ENCODE results near the gene CDKN1B.
A peak's percentile ranks its signal among the peaks of the same experiment; 100 is the strongest.
"Not testable (repeated sequence)": the region's sequence is repeated elsewhere in the genome, so short reads cannot be mapped to it uniquely, and the experiment has no call there.

Gene CDKN1B

GRCh38 chr12:12723681-12724420, 6.7 kb downstream of the CDKN1B start:
- peak in 1 of 2 donors; percentile 30 for DNase-seq (ENCODE audit: low read depth in 1 of 2, low spot score in 1 of 2)

GRCh38 chr12:12724421-12725085, 7.4 kb downstream of the CDKN1B start:
- peak in 1 of 2 donors; percentile 15 for DNase-seq (ENCODE audit: low read depth in 1 of 2, low spot score in 1 of 2)

- DNase-seq (ENCODE audit: low read depth in 1 of 2, low spot score in 1 of 2), result peak; percentile 79 to 90
Measured at GRCh38 chr12:12725086-12725955, 8.2 kb downstream of the CDKN1B start.

DNA sequence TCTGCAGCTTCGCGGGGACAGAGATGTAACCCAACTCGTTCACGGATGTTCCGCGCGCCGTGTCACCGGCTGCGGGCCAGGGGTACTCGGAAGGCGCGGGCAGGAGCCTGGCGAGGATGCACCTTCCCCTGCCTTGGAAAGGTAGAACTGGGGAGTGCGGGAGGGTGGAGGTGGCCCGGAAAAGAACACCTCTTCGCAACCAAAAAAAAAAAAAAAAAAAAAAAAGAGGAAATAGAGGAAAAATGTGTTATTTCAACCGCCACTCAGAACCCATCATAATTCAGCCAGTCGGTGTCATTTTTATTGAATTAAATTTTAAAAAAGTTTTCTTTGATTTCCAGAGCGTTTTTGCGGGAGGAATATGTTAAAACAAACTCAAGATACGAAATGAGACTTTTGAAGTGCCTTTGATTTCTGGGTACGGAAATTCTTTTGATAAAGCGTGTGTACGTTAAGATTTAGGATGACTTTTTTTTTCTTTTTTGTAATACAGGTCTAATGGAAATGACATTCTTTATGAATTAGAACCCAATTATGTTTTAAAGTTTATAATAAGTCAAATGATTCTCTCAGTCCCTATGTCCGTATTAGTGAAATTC, 8.9 kb downstream of the CDKN1B start:
- DNase-seq (ENCODE audit: low read depth in 1 of 2, low spot score in 1 of 2), result no peak

DNA sequence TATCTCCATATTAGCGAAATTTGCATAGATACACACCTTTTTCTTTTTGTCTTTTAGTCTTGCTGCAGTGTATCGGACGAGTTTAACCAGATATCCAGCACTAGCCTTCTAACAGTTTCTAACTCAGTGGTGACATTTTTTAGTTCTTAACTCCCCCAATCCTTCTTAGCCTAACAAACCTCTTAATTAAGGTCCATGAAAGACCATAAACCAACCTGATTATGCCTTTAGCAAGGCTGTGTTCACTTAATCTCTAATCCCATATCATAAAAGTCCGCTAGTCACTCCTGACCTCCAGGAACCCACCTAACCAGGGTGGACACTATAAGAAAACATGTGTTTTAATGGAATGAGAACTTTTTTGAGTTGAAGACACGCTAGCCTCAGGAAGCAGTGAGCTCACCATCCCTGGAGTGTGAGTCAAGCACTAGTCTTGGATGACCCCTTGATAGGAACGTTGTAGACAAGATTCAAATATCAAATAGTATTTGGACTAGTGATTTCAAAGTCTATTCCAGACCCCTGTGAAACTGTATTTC, 9.5 kb downstream of the CDKN1B start:
- no peak for DNase-seq (ENCODE audit: low read depth in 1 of 2, low spot score in 1 of 2)

DNA sequence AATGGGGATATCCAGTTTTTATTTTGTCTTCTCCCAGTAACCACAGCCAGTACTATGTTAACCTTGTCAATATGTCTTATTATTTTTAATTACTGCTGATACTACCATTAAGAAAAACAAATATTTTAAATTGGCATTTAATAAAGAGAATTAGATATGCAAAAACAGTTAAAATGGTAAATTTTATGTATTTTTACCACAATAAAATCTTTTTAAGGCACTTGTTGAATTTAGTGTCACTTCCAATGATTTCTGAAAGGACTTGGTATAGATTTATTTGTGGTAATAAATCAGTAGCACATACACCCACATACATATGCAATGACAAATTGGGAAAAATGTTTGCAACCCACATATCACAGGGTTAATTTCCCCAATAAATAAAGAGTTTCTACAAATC, 14.0 kb downstream of the CDKN1B start:
- no peak for DNase-seq (ENCODE audit: low read depth in 1 of 2, low spot score in 1 of 2)

- no peak for DNase-seq (ENCODE audit: low read depth in 1 of 2, low spot score in 1 of 2)
Measured at GRCh38 chr12:12731785-12732184, 14.6 kb downstream of the CDKN1B start.

DNA sequence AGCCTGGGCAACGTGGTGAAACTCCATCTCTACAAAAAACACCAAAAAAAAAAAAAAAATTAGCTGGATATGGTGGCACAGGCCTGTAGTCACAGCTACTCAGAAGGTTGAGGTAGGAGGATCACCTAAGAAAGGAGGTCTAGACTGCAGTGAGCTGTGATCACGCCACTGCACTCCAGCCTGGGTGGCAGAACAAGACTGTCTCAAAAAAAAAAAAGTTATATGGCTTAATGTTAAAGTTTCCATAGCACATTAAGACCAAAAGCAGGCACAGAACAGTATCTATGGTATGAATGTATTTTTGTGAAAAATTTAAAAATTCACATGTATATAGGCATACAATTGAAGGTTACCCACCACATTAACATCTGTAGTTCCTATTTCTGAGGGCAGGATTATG, 15.9 kb downstream of the CDKN1B start:
- no peak for DNase-seq (ENCODE audit: low read depth in 1 of 2, low spot score in 1 of 2)

DNA sequence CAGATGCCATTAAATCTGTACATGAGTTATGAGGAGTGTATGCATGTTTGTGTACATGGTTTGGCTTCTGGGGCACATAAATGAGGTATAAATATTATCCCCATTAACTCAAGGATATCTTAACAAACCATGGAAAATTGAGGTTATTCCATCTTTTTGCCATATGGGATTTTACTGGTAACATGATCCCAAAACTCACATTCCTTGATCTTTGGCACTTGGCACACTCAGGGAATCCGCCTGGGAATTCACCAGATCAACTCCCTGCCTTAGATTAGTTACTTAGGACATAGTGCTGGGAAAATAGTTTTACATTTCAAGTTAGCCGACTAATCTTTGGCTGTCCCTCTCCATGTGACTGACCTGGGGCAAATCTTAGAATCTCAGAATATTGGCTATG, 16.9 kb downstream of the CDKN1B start:
- DNase-seq (ENCODE audit: low read depth in 1 of 2, low spot score in 1 of 2), result no peak

GRCh38 chr12:12734561-12735071, 17.4 kb downstream of the CDKN1B start:
- DNase-seq (ENCODE audit: low read depth in 1 of 2, low spot score in 1 of 2), result no peak

DNA sequence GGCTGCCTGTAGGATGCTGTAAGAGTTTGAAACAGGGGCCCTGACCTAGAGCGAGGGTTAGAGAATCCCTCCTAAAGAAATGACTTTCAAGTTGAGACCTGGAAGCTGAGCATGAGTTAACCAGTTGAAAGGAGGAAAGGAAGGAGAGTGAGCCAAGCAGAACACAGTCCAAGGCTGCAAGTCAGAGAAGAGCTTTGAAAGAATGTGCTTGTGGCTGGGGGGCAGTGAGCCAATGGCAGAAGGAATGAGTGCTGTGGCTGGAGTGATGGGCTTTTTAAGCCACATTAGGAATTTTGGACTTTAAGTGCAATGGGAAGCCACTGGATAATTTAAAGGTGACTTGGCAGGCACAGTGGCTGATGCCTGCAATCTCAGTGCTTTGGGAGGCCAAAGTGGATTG, 18.1 kb downstream of the CDKN1B start:
- DNase-seq (ENCODE audit: low read depth in 1 of 2, low spot score in 1 of 2), result no peak

GRCh38 chr12:12736759-12737676, 19.9 kb downstream of the CDKN1B start:
- no peak for DNase-seq (ENCODE audit: low read depth in 1 of 2, low spot score in 1 of 2)

GRCh38 chr12:12738152-12738551, 21.0 kb downstream of the CDKN1B start:
- not testable (repeated sequence) for DNase-seq (ENCODE audit: low read depth in 1 of 2, low spot score in 1 of 2)

GRCh38 chr12:12741660-12742059, 24.5 kb downstream of the CDKN1B start:
- no peak for DNase-seq (ENCODE audit: low read depth in 1 of 2, low spot score in 1 of 2)

DNA sequence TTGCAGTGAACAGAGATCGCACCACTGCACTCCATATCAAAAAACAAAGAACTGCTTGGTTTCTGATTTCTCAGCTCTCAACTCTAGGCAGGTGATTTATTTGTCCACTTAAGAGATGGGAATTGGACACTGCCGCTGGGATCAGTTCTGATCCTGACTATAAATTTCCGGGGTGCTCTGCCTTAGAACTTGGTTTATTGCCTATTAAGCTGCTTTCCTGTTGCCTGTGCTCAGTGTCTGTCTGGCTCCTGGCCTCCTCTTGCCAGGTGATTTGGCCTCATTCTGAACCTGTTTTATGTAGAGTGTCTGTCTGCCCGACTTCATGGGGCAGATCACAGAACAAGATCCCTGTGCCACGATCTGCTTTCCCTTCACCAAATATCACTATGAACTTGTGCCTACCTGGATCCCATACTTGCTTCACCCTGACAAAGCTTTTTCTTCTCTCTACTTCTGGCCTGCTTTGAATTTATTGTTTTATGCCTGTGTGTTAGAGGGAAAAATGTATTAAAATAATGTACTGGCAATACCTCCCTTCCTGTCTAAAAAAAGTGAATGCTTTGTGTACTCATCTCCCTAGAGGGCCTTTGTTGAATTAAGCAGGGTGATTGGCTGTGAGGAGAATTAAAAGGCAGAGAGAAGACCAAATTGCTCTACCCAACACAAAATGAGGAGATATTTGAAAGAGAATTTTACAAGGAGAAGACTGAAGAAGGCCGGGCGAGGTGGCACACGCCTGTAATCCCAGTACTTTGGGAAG, 27.6 kb downstream of the CDKN1B start:
- DNase-seq (ENCODE audit: low read depth in 1 of 2, low spot score in 1 of 2), result no peak

GRCh38 chr12:12745576-12746211, 28.5 kb downstream of the CDKN1B start:
- DNase-seq (ENCODE audit: low read depth in 1 of 2, low spot score in 1 of 2), result no peak

GRCh38 chr12:12747278-12747677, 30.1 kb downstream of the CDKN1B start:
- no peak for DNase-seq (ENCODE audit: low read depth in 1 of 2, low spot score in 1 of 2)

DNA sequence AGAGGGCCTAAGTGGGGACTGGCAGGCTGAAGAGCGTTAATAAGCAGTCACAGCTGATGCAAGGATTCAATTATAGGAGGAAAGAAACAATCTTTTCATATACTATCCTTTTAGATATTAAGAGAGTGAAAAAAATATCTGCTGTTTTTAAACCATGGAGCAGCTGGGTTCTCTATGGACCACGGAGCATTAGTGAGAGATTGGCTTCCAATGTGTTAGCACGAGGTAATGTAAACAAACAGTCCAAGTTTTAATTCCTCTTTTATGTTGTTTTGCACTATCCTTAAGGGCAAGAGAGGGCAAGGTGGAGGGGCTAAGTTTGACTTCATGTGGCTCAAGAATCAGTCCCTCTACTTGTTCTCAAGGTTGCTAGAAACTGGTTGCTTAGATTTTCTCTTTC, 30.9 kb downstream of the CDKN1B start:
- DNase-seq (ENCODE audit: low read depth in 1 of 2, low spot score in 1 of 2), result no peak

GRCh38 chr12:12749433-12749832, 32.3 kb downstream of the CDKN1B start:
- no peak for DNase-seq (ENCODE audit: low read depth in 1 of 2, low spot score in 1 of 2)
